ENCODE data around the gene LGALS4.

DNA sequence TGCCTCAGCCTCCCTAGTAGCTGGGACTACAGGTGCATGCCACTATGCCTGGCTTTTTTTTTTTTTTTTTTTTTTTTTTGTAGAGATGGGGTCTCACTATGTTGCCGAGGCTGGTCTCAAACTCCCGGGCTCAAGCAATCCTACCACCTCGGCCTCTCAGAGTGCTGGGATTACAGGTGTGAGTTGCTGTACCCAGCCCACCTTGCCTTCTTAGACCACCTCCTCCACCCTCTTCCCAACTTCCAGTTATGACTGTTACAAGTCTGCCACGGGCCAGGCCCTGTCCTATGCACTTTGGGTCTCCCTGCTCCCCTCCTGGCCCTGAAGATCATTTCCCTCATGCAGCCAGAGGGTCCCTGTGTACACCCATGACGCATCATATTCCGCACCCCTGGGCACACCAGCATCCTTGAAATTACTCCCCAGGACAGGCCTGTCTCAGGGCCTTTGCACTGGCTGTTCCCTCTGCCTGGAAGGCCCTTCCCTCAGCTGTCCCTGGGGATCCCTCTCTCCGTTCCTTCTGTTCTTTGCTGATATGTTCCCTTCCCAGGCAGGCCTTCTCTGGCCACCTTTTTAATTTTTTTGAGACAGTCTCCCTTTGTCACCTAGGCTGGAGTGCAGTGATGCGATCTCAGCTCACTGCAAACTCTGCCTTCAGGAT is 3.0 kb downstream of the LGALS4 start:
- no peak for TF ChIP-seq TAF1 (IDR thresholded peaks at IDR 0.05; ENCODE audit: borderline replicate concordance, insufficient read depth, low read length)
- no peak for TF ChIP-seq POLR2AphosphoS5 (IDR thresholded peaks at IDR 0.05; ENCODE audit: low read depth, low read length)
